ENCODE measurements around the gene PRADC1.
"Not testable (repeated sequence)": the region's sequence is repeated elsewhere in the genome, so short reads cannot be mapped to it uniquely, and the experiment has no call there.

Gene PRADC1

DNA sequence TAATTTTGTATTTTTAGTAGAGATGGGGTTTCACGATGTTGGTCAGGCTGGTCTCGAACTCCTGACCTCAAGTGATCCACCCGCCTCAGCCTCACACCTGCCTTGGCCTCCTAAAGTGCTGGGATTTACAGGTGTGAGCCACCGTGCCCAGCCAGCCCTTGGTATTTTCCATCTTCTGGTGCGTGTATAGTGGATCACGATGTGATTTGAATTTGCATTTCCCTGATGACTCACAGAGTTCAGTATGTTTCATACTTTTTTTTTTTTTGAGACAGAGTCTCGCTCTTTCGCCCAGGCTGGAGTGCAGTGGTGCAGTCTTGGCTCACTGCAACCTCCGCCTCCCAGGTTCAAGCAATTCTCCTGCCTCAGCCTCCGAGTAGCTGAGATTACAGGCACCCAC, 32.8 kb downstream of the PRADC1 start:
- DNase-seq, result not testable (repeated sequence)

GRCh38 chr2:73197579-73197978, 35.5 kb downstream of the PRADC1 start:
- DNase-seq, result no peak

DNA sequence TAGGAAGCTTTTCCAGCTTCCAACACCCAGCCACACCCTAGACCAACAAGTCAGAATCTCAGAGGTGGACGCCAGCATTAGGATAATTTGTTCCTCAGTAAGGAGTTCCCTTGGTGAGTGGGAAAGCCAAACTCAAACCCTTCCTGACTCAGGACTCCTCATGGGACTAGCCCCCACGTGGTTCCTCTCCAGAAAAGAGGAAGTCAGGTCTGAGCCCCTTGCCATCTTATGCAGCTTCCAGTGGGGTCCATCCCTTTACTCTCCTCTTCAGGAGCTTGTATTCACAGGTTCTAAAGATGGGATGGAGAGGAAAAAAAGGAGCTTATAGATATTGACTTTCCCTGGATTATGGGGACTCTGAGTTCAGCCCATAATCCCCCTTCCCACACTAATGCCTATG, 45.5 kb downstream of the PRADC1 start:
- DNase-seq, result no peak

DNA sequence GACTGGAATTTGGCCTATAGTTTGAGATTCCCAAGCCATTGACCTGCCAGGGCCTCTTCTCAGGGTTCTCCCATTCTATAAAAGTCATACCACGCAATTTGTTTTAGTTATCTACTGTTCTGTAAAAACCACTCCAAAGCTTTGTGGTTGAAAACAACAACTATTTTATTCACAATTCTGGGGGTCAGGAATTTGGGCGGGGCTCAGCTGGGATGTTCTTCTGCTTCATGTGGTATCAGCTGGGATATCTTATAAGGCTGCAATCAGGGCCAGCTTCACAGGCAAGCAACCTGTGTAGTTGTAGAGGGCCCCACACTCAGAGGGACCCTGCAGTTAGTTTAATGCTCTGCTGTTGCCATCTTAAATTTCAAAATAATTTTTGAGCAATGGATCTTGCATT, 47.1 kb downstream of the PRADC1 start:
- DNase-seq, result no peak

All from KG1 (cell line).